BJ (cell line): ENCODE measurements around the gene KIFAP3. TPM values are rescaled to one million over a fixed set of nuclear protein-coding genes. Genes with fewer than 3 reads are reported as not detected.

Source experiments
- CTCF ChIA-PET: fragments of 350-600 bp; formaldehyde crosslinking; extraction: SDS; loops from one replicate; lab custom pipeline; 2021; ENCODE audit warnings: antibody characterized with exemption, inconsistent platforms; lab: Yijun Ruan, JAX
- POLR2A ChIA-PET: fragments of 300-600 bp; sonication (Branson Sonifier 250); formaldehyde crosslinking; extraction: SDS; loops from one replicate; lab custom pipeline; 2021; ENCODE audit warnings: antibody characterized with exemption; lab: Charles Lee
- DNase-seq: peaks from one replicate; pipeline ENCODE4 v3.0.0-alpha.2; 2011; ENCODE audit warnings: low read depth
- H3K27me3 ChIP-seq: 2 replicates; pipeline ENCODE4 v1.6.0; 2011; ENCODE audit warnings: low read length; ENCODE audit not compliant: control insufficient read depth, insufficient read depth
- H3K36me3 ChIP-seq: 2 replicates; pipeline ENCODE4 v1.5.1; 2011; ENCODE audit warnings: low read length; ENCODE audit not compliant: control insufficient read depth, insufficient read depth
- H3K4me3 ChIP-seq: 2 replicates; pipeline ENCODE4 v1.5.1; 2011; ENCODE audit warnings: low read depth, mild to moderate bottlenecking, control low read depth, low read length
- CTCF ChIP-seq: IDR thresholded peaks from 2 replicates; pipeline ENCODE4 v1.5.1; 2011; ENCODE audit warnings: low read depth, mild to moderate bottlenecking, control low read depth, inconsistent platforms, low read length, moderate library complexity; ENCODE audit not compliant: insufficient read depth
- polyA plus RNA-seq: library from polyadenylated mRNA; depleted of rRNA; stranded (reverse); fragments of >200 nt; gene quantifications from 2 replicates; pipeline ENCODE4 v1.2.3, GENCODE V29; 2011

The KIFAP3 gene
- polyA plus RNA-seq, 1 experiment, result 6.1 TPM

- ChIA-PET CTCF (no interaction called here), POLR2A (interaction anchor here (0.7 kb wide), 1 partner anchor 342 kb away, joined by 7 read pairs; no protein-coding TSS in a partner anchor)
- Histone ChIP-seq H3K36me3 (no peaks in the 10 kb centered on the region), H3K27me3 (peaks cover 2% of the 10 kb centered on the region), H3K4me3 (no peak overlapping the region)
- no peak for DNase-seq
- no peak for TF ChIP-seq CTCF
Observed at GRCh38 chr1:169902751-169903150, 171.7 kb downstream of the KIFAP3 start.

GRCh38 chr1:169901115-169901514 is 173.4 kb downstream of the KIFAP3 start:
- TF ChIP-seq CTCF, result no peak
- Histone ChIP-seq H3K27me3 (peaks cover 2% of the 10 kb centered on the region), H3K4me3 (no peak overlapping the region), H3K36me3 (no peaks in the 10 kb centered on the region)
- no peak for DNase-seq
- ChIA-PET POLR2A (no interaction called here), CTCF (interaction anchor here (1.0 kb wide), 1 partner anchor 26 kb away, joined by 4 read pairs; no protein-coding TSS in a partner anchor)

DNA sequence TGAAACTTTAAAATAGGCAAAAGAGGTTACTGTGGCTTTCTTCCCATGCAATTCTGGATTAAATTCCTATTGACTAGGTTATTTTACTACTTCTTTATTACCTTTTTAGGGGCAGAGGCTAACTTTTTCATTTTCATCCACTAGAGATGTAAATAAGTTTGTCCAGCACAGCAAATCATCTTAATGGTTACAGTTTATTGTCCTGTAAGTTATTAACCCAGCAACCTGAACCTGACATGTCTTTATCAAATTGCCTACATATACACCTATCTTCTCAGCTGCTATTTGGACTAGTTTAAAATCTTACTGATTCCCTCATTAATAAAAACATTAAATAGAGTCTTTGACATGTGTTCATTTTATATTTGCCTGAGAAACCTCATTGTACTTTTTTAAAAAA is 173.9 kb downstream of the KIFAP3 start:
- ChIA-PET CTCF (interaction anchor here (1.0 kb wide), 1 partner anchor 26 kb away, joined by 4 read pairs; no protein-coding TSS in a partner anchor), POLR2A (no interaction called here)
- H3K27me3 ChIP-seq, result peaks cover 2% of the 10 kb centered on the region
- no peak for DNase-seq
- H3K4me3 ChIP-seq, result no peak overlapping the region
- TF ChIP-seq CTCF, result no peak
- H3K36me3 ChIP-seq, result no peaks in the 10 kb centered on the region

DNA sequence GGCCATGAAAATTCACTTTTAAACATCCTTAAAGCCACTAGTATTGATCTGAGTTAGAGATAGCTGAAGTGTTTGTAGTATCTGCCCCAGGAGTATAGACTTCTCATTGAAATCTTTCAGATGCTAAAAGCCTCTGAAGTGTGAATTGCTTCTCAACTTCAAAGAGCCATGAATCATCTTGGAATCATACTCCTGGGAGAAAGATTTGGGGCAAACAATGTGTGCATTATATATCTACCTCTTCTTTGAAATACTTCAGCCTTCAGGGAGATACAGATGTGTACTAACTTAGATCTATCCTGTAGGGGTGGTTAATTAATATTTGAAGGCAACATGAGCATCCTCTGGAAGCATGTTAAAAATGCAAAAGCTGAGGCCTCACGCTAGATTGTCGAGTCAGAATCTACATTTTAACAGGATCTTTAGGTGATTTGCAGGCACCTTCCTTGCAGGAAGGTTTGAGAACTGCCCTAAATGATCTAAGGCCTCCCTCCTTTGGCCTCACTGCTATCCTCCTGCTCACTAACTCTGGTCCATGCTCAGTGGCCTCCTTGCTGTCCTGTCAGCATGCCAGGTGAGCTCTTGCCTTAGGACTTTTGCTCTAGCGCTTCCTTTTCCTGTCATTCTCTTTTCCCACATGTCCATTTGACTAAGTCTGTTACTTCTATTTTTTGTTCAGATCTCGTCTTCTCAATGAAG is 174.8 kb downstream of the KIFAP3 start:
- ChIA-PET CTCF (interaction anchor here (0.6 kb wide), 1 partner anchor 175 kb away, joined by 4 read pairs; the partner anchor contains the start of gene KIFAP3), POLR2A (no interaction called here)
- no peak for DNase-seq
- TF ChIP-seq CTCF, result no peak
- Histone ChIP-seq H3K36me3 (no peaks in the 10 kb centered on the region), H3K27me3 (peaks cover 2% of the 10 kb centered on the region), H3K4me3 (no peak overlapping the region)

- no peak for TF ChIP-seq CTCF
- CTCF ChIA-PET, result no interaction called here
- POLR2A ChIA-PET, result no interaction called here
- Histone ChIP-seq H3K27me3 (peaks cover 2% of the 10 kb centered on the region), H3K36me3 (no peaks in the 10 kb centered on the region), H3K4me3 (no peak overlapping the region)
- no peak for DNase-seq
Observed at GRCh38 chr1:169896013-169896412, 178.5 kb downstream of the KIFAP3 start.
